GM12892 (cell line): ENCODE measurements around the gene CSTB.

Source experiments
- POLR2A ChIP-seq: IDR thresholded peaks from 2 replicates; pipeline ENCODE4 v1.6.1; 2011; ENCODE audit warnings: low read depth, low read length, control low read depth
- TAF1 ChIP-seq: IDR thresholded peaks from 2 replicates; pipeline ENCODE4 v1.6.1; 2011; ENCODE audit warnings: low read depth, mild to moderate bottlenecking, control low read depth, low read length, borderline replicate concordance

GRCh38 chr21:43764576-43765495, 11.3 kb downstream of the CSTB start:
- no peak for TF ChIP-seq POLR2A
- TF ChIP-seq TAF1 = no peak
